Smooth muscle cell (in vitro differentiated cells): ENCODE measurements around the gene NBR1. TPM values are rescaled to one million over a fixed set of nuclear protein-coding genes. Genes with fewer than 3 reads are reported as not detected.

Experiments
- DNase-seq: peaks from one replicate; lab custom pipeline; 2025; ENCODE audit not compliant: unreplicated experiment; lab: John Stamatoyannopoulos, UW
- H2AFZ ChIP-seq: fragments of 200-600 bp; sonication (generic); 2 replicates; pipeline ENCODE4 v1.6.0; 2016; ENCODE audit warnings: antibody characterized with exemption, low read depth, mild to moderate bottlenecking
- H3F3A ChIP-seq: fragments of 200-600 bp; sonication (generic); 2 replicates; pipeline ENCODE4 v1.6.0; 2017; ENCODE audit warnings: antibody characterized with exemption, low read depth
- H3K27ac ChIP-seq: fragments of 200-600 bp; sonication (generic); 2 replicates; pipeline ENCODE4 v1.5.1; 2016; ENCODE audit warnings: low read depth, mild to moderate bottlenecking
- H3K27me3 ChIP-seq: fragments of 200-600 bp; sonication (generic); 2 replicates; pipeline ENCODE4 v1.6.1; 2016; ENCODE audit warnings: low read depth, mild to moderate bottlenecking
- H3K36me3 ChIP-seq: fragments of 200-600 bp; sonication (generic); 2 replicates; pipeline ENCODE4 v1.5.1; 2016; ENCODE audit warnings: low read depth
- H3K4me1 ChIP-seq: fragments of 200-600 bp; sonication (generic); 2 replicates; pipeline ENCODE4 v1.5.1; 2016; ENCODE audit warnings: low read depth
- H3K4me2 ChIP-seq: fragments of 200-600 bp; sonication (generic); 2 replicates; pipeline ENCODE4 v1.6.0; 2016; ENCODE audit warnings: mild to moderate bottlenecking
- H3K4me3 ChIP-seq: fragments of 200-600 bp; sonication (generic); 2 replicates; pipeline ENCODE4 v1.5.1; 2016; ENCODE audit warnings: mild to moderate bottlenecking
- H3K79me2 ChIP-seq: fragments of 200-600 bp; sonication (generic); 2 replicates; pipeline ENCODE4 v1.6.0; 2016; ENCODE audit warnings: low read depth, mild to moderate bottlenecking
- H3K9ac ChIP-seq: fragments of 200-600 bp; sonication (generic); 2 replicates; pipeline ENCODE4 v1.6.0; 2016; ENCODE audit warnings: low read depth
- H3K9me3 ChIP-seq: fragments of 200-600 bp; sonication (generic); replicated peaks from 2 replicates; pipeline ENCODE4 v1.5.1; 2016; ENCODE audit warnings: low read depth
- H4K20me1 ChIP-seq: fragments of 200-600 bp; sonication (generic); 2 replicates; pipeline ENCODE4 v1.6.0; 2016; ENCODE audit warnings: low read depth
- WGBS: methylation state at CpG from one replicate; pipeline ENCODE4 v1.1.7; 2016; ENCODE audit warnings: low lambda C conversion rate; 5-methylcytosine and 5-hydroxymethylcytosine counted together
- polyA plus RNA-seq: library from polyadenylated mRNA; unstranded; fragments of >200 nt; fragmentation: Nextera tagmentation; extraction: Ambion mirVana; gene quantifications from 2 replicates; pipeline ENCODE4 v1.2.1, GENCODE V29; 2016
- total RNA-seq: library from RNA; depleted of rRNA; stranded (reverse); fragments of >200 nt; gene quantifications from 2 replicates; pipeline ENCODE4 v1.2.3, GENCODE V29; 2014
- TF ChIP-seq, protein P1 (sequence below): fragments of 200-600 bp; sonication (generic); IDR thresholded peaks from 2 replicates; pipeline ENCODE4 v1.5.1; 2017; ENCODE audit warnings: borderline replicate concordance, mild to moderate bottlenecking, antibody characterized with exemption; ENCODE audit not compliant: insufficient read depth, poor library complexity, severe bottlenecking

NBR1 gene
- total and polyA plus RNA-seq, 2 experiments from 2014 or later, result 43.5 to 73.9 TPM

GRCh38 chr17:43212641-43213490, 41.9 kb downstream of the NBR1 start:
- Histone ChIP-seq H3K27ac (no peak overlapping the region), H3F3A (peaks cover 13% of the 10 kb centered on the region), H4K20me1 (no peaks in the 10 kb centered on the region), H3K4me1 (peaks cover 15% of the 10 kb centered on the region), H3K9ac (peak overlapping the region; percentile 66), H3K4me3 (peak overlapping the region; percentile 75), H3K9me3 (no peaks in the 10 kb centered on the region), H2AFZ (no peak overlapping the region), H3K36me3 (peaks cover 4% of the 10 kb centered on the region), H3K79me2 (no peaks in the 10 kb centered on the region), H3K27me3 (no peaks in the 10 kb centered on the region), H3K4me2 (peak overlapping the region; percentile 88)
- TF ChIP-seq, protein P1, sequence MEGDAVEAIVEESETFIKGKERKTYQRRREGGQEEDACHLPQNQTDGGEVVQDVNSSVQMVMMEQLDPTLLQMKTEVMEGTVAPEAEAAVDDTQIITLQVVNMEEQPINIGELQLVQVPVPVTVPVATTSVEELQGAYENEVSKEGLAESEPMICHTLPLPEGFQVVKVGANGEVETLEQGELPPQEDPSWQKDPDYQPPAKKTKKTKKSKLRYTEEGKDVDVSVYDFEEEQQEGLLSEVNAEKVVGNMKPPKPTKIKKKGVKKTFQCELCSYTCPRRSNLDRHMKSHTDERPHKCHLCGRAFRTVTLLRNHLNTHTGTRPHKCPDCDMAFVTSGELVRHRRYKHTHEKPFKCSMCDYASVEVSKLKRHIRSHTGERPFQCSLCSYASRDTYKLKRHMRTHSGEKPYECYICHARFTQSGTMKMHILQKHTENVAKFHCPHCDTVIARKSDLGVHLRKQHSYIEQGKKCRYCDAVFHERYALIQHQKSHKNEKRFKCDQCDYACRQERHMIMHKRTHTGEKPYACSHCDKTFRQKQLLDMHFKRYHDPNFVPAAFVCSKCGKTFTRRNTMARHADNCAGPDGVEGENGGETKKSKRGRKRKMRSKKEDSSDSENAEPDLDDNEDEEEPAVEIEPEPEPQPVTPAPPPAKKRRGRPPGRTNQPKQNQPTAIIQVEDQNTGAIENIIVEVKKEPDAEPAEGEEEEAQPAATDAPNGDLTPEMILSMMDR, result no peak
- no peak for DNase-seq
- 83% methylated on average over 7 of the region's 7 CpGs for WGBS

- Histone ChIP-seq H3F3A (peaks cover 10% of the 10 kb centered on the region), H4K20me1 (no peaks in the 10 kb centered on the region), H2AFZ (no peak overlapping the region), H3K4me1 (peaks cover 15% of the 10 kb centered on the region), H3K4me3 (no peak overlapping the region), H3K9me3 (no peaks in the 10 kb centered on the region), H3K27ac (no peak overlapping the region), H3K9ac (no peak overlapping the region), H3K36me3 (peaks cover 4% of the 10 kb centered on the region), H3K4me2 (peak overlapping the region; percentile 88), H3K27me3 (no peaks in the 10 kb centered on the region), H3K79me2 (no peaks in the 10 kb centered on the region)
- no peak for DNase-seq
- whole genome bisulfite sequencing, result 100% methylated on average over 2 of the region's 2 CpGs
- TF ChIP-seq, protein P1, result no peak
Observed at GRCh38 chr17:43213545-43213944, 42.5 kb downstream of the NBR1 start.

DNA sequence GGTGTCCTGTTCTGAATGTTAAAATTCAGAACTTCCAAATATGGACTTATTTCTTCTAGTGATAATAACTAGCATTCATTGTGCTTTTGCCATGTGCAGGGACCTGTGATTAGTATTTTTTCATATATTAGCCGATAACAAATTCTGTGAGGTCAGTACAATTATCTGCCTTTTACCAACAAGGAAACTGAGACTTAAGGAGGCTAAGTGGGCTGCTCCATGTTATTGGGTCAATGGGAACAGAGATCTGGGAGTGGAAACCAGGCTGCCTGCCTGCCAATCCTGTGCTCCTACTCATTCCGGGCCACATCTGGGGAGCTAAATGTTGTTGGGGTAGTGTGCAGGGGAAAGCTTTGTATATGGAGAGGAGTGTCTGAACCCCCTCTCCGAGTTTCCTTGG, 44.3 kb downstream of the NBR1 start:
- H2AFZ ChIP-seq, result no peak overlapping the region
- no peak for DNase-seq
- H3K9ac ChIP-seq, result no peak overlapping the region
- H3K27ac ChIP-seq, result no peak overlapping the region
- 98% methylated on average over 3 of the region's 3 CpGs for WGBS
- TF ChIP-seq, protein P1, result no peak
- no peak overlapping the region for H3K4me2 ChIP-seq
- no peaks in the 10 kb centered on the region for H4K20me1 ChIP-seq
- H3K36me3 ChIP-seq, result no peaks in the 10 kb centered on the region
- H3K4me3 ChIP-seq, result no peak overlapping the region
- H3K27me3 ChIP-seq, result no peaks in the 10 kb centered on the region
- H3K4me1 ChIP-seq, result peaks cover 15% of the 10 kb centered on the region
- no peaks in the 10 kb centered on the region for H3K79me2 ChIP-seq
- H3K9me3 ChIP-seq, result no peaks in the 10 kb centered on the region
- peaks cover 4% of the 10 kb centered on the region for H3F3A ChIP-seq
